Testis (tissue), 2 donors: ENCODE results near the gene NYAP2.

ENCODE experiments used
- POLR2A ChIP-seq: fragments of 450-650 bp; IDR thresholded peaks from one replicate; pipeline ENCODE4 v1.6.1; 2017; ENCODE audit warnings: antibody characterized with exemption, mild to moderate bottlenecking, moderate library complexity
- TF ChIP-seq, protein P1 (sequence below), 3 experiments: fragments of 450-650 bp in 2 of 3; fragments of 200-600 bp in 1 of 3; sonication (generic) in 1 of 3; IDR thresholded peaks; one replicate each; pipeline ENCODE4 v1.5.1; 2016 to 2019; ENCODE audit warnings: antibody characterized with exemption in 3 of 3, mild to moderate bottlenecking in 2 of 3, moderate library complexity in 1 of 3

DNA sequence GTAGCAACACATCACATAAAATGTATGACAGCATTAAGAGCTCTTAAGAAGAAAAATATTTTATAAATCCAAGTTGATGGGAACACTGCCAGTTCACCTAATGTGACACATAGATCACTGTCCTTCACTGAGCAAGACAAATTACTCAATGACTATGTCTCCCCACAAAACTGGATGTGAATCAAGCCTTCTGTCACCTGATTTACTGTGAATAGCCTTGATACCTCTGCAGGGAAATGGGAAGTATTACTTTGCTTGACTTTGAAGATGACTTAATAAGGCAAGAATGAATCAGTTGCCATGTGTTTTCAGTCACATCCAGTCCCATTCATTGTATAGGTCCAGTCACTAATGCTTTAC, 94.6 kb downstream of the NYAP2 start:
- TF ChIP-seq, protein P1, sequence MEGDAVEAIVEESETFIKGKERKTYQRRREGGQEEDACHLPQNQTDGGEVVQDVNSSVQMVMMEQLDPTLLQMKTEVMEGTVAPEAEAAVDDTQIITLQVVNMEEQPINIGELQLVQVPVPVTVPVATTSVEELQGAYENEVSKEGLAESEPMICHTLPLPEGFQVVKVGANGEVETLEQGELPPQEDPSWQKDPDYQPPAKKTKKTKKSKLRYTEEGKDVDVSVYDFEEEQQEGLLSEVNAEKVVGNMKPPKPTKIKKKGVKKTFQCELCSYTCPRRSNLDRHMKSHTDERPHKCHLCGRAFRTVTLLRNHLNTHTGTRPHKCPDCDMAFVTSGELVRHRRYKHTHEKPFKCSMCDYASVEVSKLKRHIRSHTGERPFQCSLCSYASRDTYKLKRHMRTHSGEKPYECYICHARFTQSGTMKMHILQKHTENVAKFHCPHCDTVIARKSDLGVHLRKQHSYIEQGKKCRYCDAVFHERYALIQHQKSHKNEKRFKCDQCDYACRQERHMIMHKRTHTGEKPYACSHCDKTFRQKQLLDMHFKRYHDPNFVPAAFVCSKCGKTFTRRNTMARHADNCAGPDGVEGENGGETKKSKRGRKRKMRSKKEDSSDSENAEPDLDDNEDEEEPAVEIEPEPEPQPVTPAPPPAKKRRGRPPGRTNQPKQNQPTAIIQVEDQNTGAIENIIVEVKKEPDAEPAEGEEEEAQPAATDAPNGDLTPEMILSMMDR (IDR thresholded peaks at IDR 0.05) = no peak
- TF ChIP-seq POLR2A = no peak
